GM23248 (cell line): ENCODE results near the gene SMIM14. TPM values are rescaled to one million over a fixed set of nuclear protein-coding genes. Genes with fewer than 3 reads are reported as not detected.

Source experiments
- DNase-seq: peaks from one replicate; pipeline ENCODE4 v3.0.0-alpha.2; 2015
- H2AFZ ChIP-seq: fragments of 200-600 bp; sonication (generic); 2 replicates; pipeline ENCODE4 v1.6.1; 2016; ENCODE audit warnings: antibody characterized with exemption
- H3F3A ChIP-seq: fragments of 200-600 bp; sonication (generic); 2 replicates; pipeline ENCODE4 v1.6.1; 2016; ENCODE audit warnings: mild to moderate bottlenecking, antibody characterized with exemption, mixed run types; ENCODE audit not compliant: insufficient read depth
- H3K27ac ChIP-seq: fragments of 200-600 bp; sonication (generic); 2 replicates; pipeline ENCODE4 v1.5.1; 2016; ENCODE audit warnings: mild to moderate bottlenecking
- H3K27me3 ChIP-seq: fragments of 200-600 bp; sonication (generic); replicated peaks from 2 replicates; pipeline ENCODE4 v1.6.1; 2016; ENCODE audit warnings: mild to moderate bottlenecking; ENCODE audit not compliant: insufficient read depth
- H3K36me3 ChIP-seq: fragments of 200-600 bp; sonication (generic); 2 replicates; pipeline ENCODE4 v1.6.1; 2016; ENCODE audit warnings: low read depth, mild to moderate bottlenecking
- H3K4me1 ChIP-seq: fragments of 200-600 bp; sonication (generic); 2 replicates; pipeline ENCODE4 v1.6.1; 2016; ENCODE audit warnings: mild to moderate bottlenecking; ENCODE audit not compliant: insufficient read depth
- H3K4me2 ChIP-seq: fragments of 200-600 bp; sonication (generic); one replicate; pipeline ENCODE4 v1.6.1; 2016; ENCODE audit warnings: mild to moderate bottlenecking; ENCODE audit not compliant: unreplicated experiment
- H3K4me3 ChIP-seq: fragments of 200-600 bp; sonication (generic); 2 replicates; pipeline ENCODE4 v1.5.1; 2016; ENCODE audit warnings: mild to moderate bottlenecking
- H3K79me2 ChIP-seq: fragments of 200-600 bp; sonication (generic); 2 replicates; pipeline ENCODE4 v1.6.1; 2016; ENCODE audit warnings: mild to moderate bottlenecking; ENCODE audit not compliant: insufficient read depth
- H3K9ac ChIP-seq: fragments of 200-600 bp; sonication (generic); 2 replicates; pipeline ENCODE4 v1.6.1; 2016; ENCODE audit warnings: mild to moderate bottlenecking
- H3K9me2 ChIP-seq: fragments of 200-600 bp; sonication (generic); 2 replicates; pipeline ENCODE4 v1.6.1; 2016; ENCODE audit warnings: mixed run types, mild to moderate bottlenecking, moderate library complexity; ENCODE audit not compliant: insufficient read depth
- H3K9me3 ChIP-seq: fragments of 200-600 bp; sonication (generic); one replicate; pipeline ENCODE4 v1.6.1; 2017; ENCODE audit warnings: low read depth
- H4K20me1 ChIP-seq: fragments of 200-600 bp; sonication (generic); 2 replicates; pipeline ENCODE4 v1.6.0; 2016; ENCODE audit not compliant: insufficient read depth
- EZH2 ChIP-seq: fragments of 200-600 bp; sonication (generic); IDR thresholded peaks from 2 replicates; pipeline ENCODE4 v1.6.1; 2018; ENCODE audit warnings: antibody characterized with exemption, mild to moderate bottlenecking; ENCODE audit not compliant: insufficient read depth, poor library complexity, severe bottlenecking
- EZH2phosphoT487 ChIP-seq: fragments of 200-600 bp; sonication (generic); IDR thresholded peaks from 2 replicates; pipeline ENCODE4 v1.6.1; 2018; ENCODE audit warnings: antibody characterized with exemption, moderate library complexity, mild to moderate bottlenecking, low read depth; ENCODE audit not compliant: insufficient read depth
- WGBS, 2 experiments: methylation state at CpG; one replicate each; pipeline ENCODE4 v1.1.6; 2015 to 2017; ENCODE audit warnings: low lambda C conversion rate in 2 of 2, low coverage in 1 of 2; ENCODE audit errors: missing lambda C conversion rate in 2 of 2; 5-methylcytosine and 5-hydroxymethylcytosine counted together
- in situ Hi-C: fragments of 300-500 bp; cut with MboI; formaldehyde crosslinking; loops from 2 replicates; pipeline ENCODE4 v1.15.0; 2020
- polyA plus RNA-seq: library from polyadenylated mRNA; unstranded; fragments of >200 nt; fragmentation: Nextera tagmentation; extraction: Ambion mirVana; gene quantifications from 2 replicates; pipeline ENCODE4 v1.2.1, GENCODE V29; 2016
- total RNA-seq: library from RNA; depleted of rRNA; stranded (reverse); fragments of >200 nt; shearing (Covaris generic); gene quantifications from 2 replicates; pipeline ENCODE4 v1.2.3, GENCODE V29; 2014

SMIM14 gene
- total and polyA plus RNA-seq, 2 experiments from 2014 or later, result 54.5 to 147 TPM

GRCh38 chr4:39606747-39607146, 31.9 kb downstream of the SMIM14 start:
- H3K27me3 ChIP-seq, result no peaks in the 10 kb centered on the region
- no peak overlapping the region for H3K27ac ChIP-seq
- no peak overlapping the region for H3K4me2 ChIP-seq
- peaks cover 18% of the 10 kb centered on the region; the same call in 1 of the 2 replicates for H3K36me3 ChIP-seq
- in situ Hi-C loops, result no loop called here
- H2AFZ ChIP-seq, result no peak overlapping the region
- no peak overlapping the region for H3K9ac ChIP-seq
- no peak for TF ChIP-seq EZH2phosphoT487
- no peak for TF ChIP-seq EZH2
- peaks cover 6% of the 10 kb centered on the region; the same call in 1 of the 2 replicates for H3K4me1 ChIP-seq
- no peaks in the 10 kb centered on the region for H3K9me3 ChIP-seq
- no peaks in the 10 kb centered on the region for H4K20me1 ChIP-seq
- H3K4me3 ChIP-seq, result no peak overlapping the region
- no peaks in the 10 kb centered on the region for H3K9me2 ChIP-seq
- 91 to 95% methylated on average over 2 of the region's 2 CpGs for WGBS, 2 experiments
- no peaks in the 10 kb centered on the region for H3F3A ChIP-seq
- DNase-seq, result no peak
- H3K79me2 ChIP-seq, result peaks cover 43% of the 10 kb centered on the region

- no peaks in the 10 kb centered on the region for H3K4me1 ChIP-seq
- H3K27me3 ChIP-seq, result no peaks in the 10 kb centered on the region
- 0 out of 2 replicates have a peak, but pooled peaks cover 14% of the 10 kb centered on the region for H3K36me3 ChIP-seq
- DNase-seq, result no peak
- no peaks in the 10 kb centered on the region for H4K20me1 ChIP-seq
- H2AFZ ChIP-seq, result no peak overlapping the region
- H3K9ac ChIP-seq, result no peak overlapping the region
- no peaks in the 10 kb centered on the region for H3K9me3 ChIP-seq
- no peaks in the 10 kb centered on the region for H3K9me2 ChIP-seq
- in situ Hi-C loops, result no loop called here
- 65 to 74% methylated on average over 3 of the region's 3 CpGs for WGBS, 2 experiments
- H3K27ac ChIP-seq, result no peak overlapping the region
- no peaks in the 10 kb centered on the region for H3F3A ChIP-seq
- no peak for TF ChIP-seq EZH2
- no peak for TF ChIP-seq EZH2phosphoT487
- peaks cover 9% of the 10 kb centered on the region; the same call in 1 of the 2 replicates for H3K79me2 ChIP-seq
- no peak overlapping the region for H3K4me2 ChIP-seq
- no peak overlapping the region for H3K4me3 ChIP-seq
These were observed 40.8 kb downstream of the SMIM14 start for GRCh38 chr4:39597695-39598381.

GRCh38 chr4:39596971-39597370, 41.7 kb downstream of the SMIM14 start:
- no peak for DNase-seq
- 88 to 100% methylated on average over 3 of the region's 3 CpGs for WGBS, 2 experiments
- H3K9me3 ChIP-seq, result no peaks in the 10 kb centered on the region
- no peak overlapping the region for H3K4me2 ChIP-seq
- H3K27me3 ChIP-seq, result no peaks in the 10 kb centered on the region
- H3K9me2 ChIP-seq, result no peaks in the 10 kb centered on the region
- no peak overlapping the region for H3K9ac ChIP-seq
- H4K20me1 ChIP-seq, result no peaks in the 10 kb centered on the region
- no peak overlapping the region for H2AFZ ChIP-seq
- peaks cover 16% of the 10 kb centered on the region for H3K79me2 ChIP-seq
- in situ Hi-C loops, result no loop called here
- H3K4me3 ChIP-seq, result no peak overlapping the region
- H3K36me3 ChIP-seq, result 0 out of 2 replicates have a peak, but pooled peaks cover 11% of the 10 kb centered on the region
- no peaks in the 10 kb centered on the region for H3F3A ChIP-seq
- H3K27ac ChIP-seq, result no peak overlapping the region
- H3K4me1 ChIP-seq, result no peaks in the 10 kb centered on the region
- no peak for TF ChIP-seq EZH2
- TF ChIP-seq EZH2phosphoT487, result no peak

- Histone ChIP-seq H2AFZ (no peak overlapping the region), H3K27ac (no peak overlapping the region), H3K9me2 (no peaks in the 10 kb centered on the region), H3K9ac (no peak overlapping the region), H4K20me1 (no peaks in the 10 kb centered on the region), H3K79me2 (peaks cover 38% of the 10 kb centered on the region), H3K4me3 (no peak overlapping the region), H3K4me2 (no peak overlapping the region), H3K4me1 (peaks cover 8% of the 10 kb centered on the region), H3K36me3 (no peaks in the 10 kb centered on the region), H3K27me3 (no peaks in the 10 kb centered on the region), H3K9me3 (no peaks in the 10 kb centered on the region), H3F3A (0 out of 2 replicates have a peak, but pooled peaks cover 9% of the 10 kb centered on the region)
- in situ Hi-C loops, result no loop called here
- no peak for TF ChIP-seq EZH2
- TF ChIP-seq EZH2phosphoT487, result no peak
- 90 to 91% methylated on average over 5 of the region's 5 CpGs for whole genome bisulfite sequencing, 2 experiments
- DNase-seq, result peak; percentile 12
These were observed 47.4 kb downstream of the SMIM14 start for GRCh38 chr4:39591290-39591689.
